MM.1S (cell line): ENCODE data around the gene CAPN11.
A peak's percentile ranks its signal among the peaks of the same experiment; 100 is the strongest.

Experiments used
- DNase-seq: peaks from one replicate; pipeline ENCODE4 v3.0.0-alpha.2; 2015
- H2AFZ ChIP-seq: fragments of 300-600 bp; sonication (generic); 2 replicates; pipeline ENCODE4 v1.6.0; 2016; ENCODE audit warnings: antibody characterized with exemption, low read length
- H3F3A ChIP-seq: fragments of 300-600 bp; sonication (generic); 2 replicates; pipeline ENCODE4 v1.6.1; 2016; ENCODE audit warnings: mild to moderate bottlenecking, antibody characterized with exemption, low read length, moderate library complexity, mixed read lengths; ENCODE audit not compliant: insufficient read depth
- H3K27ac ChIP-seq: fragments of 300-600 bp; sonication (generic); 2 replicates; pipeline ENCODE4 v1.5.1; 2016; ENCODE audit warnings: mild to moderate bottlenecking, low read length
- H3K27me3 ChIP-seq: fragments of 300-600 bp; sonication (generic); replicated peaks from 2 replicates; pipeline ENCODE4 v1.6.0; 2016; ENCODE audit warnings: low read length; ENCODE audit not compliant: insufficient read depth
- H3K36me3 ChIP-seq: fragments of 300-600 bp; sonication (generic); replicated peaks from 2 replicates; pipeline ENCODE4 v1.6.1; 2016; ENCODE audit warnings: mild to moderate bottlenecking, low read length, mixed read lengths; ENCODE audit not compliant: insufficient read depth
- H3K4me1 ChIP-seq: fragments of 300-600 bp; sonication (generic); 2 replicates; pipeline ENCODE4 v1.6.1; 2016; ENCODE audit warnings: low read length, mixed read lengths
- H3K4me2 ChIP-seq: fragments of 300-600 bp; sonication (generic); 2 replicates; pipeline ENCODE4 v1.6.0; 2016; ENCODE audit warnings: low read depth, low read length
- H3K4me3 ChIP-seq: fragments of 300-600 bp; sonication (generic); 2 replicates; pipeline ENCODE4 v1.5.1; 2016; ENCODE audit warnings: low read length, mixed read lengths
- H3K79me2 ChIP-seq: fragments of 300-600 bp; sonication (generic); 2 replicates; pipeline ENCODE4 v1.6.1; 2016; ENCODE audit warnings: mixed run types, low read length, mixed read lengths
- H3K9ac ChIP-seq: fragments of 300-600 bp; sonication (generic); 2 replicates; pipeline ENCODE4 v1.6.1; 2016; ENCODE audit warnings: low read length, mixed read lengths
- H3K9me2 ChIP-seq: fragments of 300-600 bp; sonication (generic); replicated peaks from 2 replicates; pipeline ENCODE4 v1.6.1; 2016; ENCODE audit warnings: mild to moderate bottlenecking, low read length, mixed read lengths; ENCODE audit not compliant: insufficient read depth
- H3K9me3 ChIP-seq: fragments of 300-600 bp; sonication (generic); replicated peaks from 2 replicates; pipeline ENCODE4 v1.6.1; 2016; ENCODE audit warnings: mild to moderate bottlenecking, low read length, mixed read lengths; ENCODE audit not compliant: insufficient read depth
- H4K20me1 ChIP-seq: fragments of 300-600 bp; sonication (generic); 2 replicates; pipeline ENCODE4 v1.6.1; 2016; ENCODE audit warnings: mild to moderate bottlenecking, low read length, moderate library complexity, mixed read lengths; ENCODE audit not compliant: insufficient read depth
- EZH2 ChIP-seq: fragments of 300-600 bp; sonication (generic); optimal IDR thresholded peaks from 2 replicates; pipeline ENCODE3; 2017; ENCODE audit warnings: low read depth, mild to moderate bottlenecking, antibody characterized with exemption, low read length, mixed read lengths
- EZH2phosphoT487 ChIP-seq: fragments of 300-600 bp; sonication (generic); IDR thresholded peaks from 2 replicates; pipeline ENCODE4 v1.6.1; 2018; ENCODE audit warnings: antibody characterized with exemption, low read length
- TF ChIP-seq, protein P1 (sequence below): fragments of 300-600 bp; sonication (generic); IDR thresholded peaks from 2 replicates; pipeline ENCODE4 v1.5.1; 2016; ENCODE audit warnings: antibody characterized with exemption, low read length, mixed read lengths

Gene CAPN11

DNA sequence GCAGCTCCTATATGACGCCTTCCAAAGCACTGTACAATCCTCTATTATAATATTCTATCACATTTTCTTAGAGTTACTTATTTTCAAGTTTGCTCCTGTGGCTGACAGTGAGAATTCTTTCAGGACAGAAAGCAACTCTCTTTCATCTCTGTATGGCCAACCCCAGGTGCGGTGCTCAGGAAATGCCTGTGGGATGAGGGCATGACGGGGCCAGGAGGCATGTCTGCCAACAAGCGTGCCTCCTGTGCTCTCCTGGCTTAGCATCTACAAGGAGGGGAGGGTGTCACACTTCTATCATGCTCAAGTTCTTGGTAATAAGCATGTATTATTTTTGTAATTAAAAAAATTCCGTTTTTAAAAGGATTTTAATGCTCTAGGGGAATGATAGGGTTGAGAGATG, 42.8 kb upstream of the CAPN11 start:
- no peak overlapping the region for H2AFZ ChIP-seq
- H3F3A ChIP-seq, result peaks cover 46% of the 10 kb centered on the region
- H3K36me3 ChIP-seq, result no peaks in the 10 kb centered on the region
- peak overlapping the region; percentile 79 for H3K4me2 ChIP-seq
- DNase-seq, result peak; percentile 88
- H3K9ac ChIP-seq, result peak overlapping the region; percentile 33
- H3K27ac ChIP-seq, result peak overlapping the region; percentile 81
- H3K79me2 ChIP-seq, result peaks cover 81% of the 10 kb centered on the region
- H3K9me2 ChIP-seq, result no peaks in the 10 kb centered on the region
- TF ChIP-seq EZH2phosphoT487, result no peak
- TF ChIP-seq, protein P1, sequence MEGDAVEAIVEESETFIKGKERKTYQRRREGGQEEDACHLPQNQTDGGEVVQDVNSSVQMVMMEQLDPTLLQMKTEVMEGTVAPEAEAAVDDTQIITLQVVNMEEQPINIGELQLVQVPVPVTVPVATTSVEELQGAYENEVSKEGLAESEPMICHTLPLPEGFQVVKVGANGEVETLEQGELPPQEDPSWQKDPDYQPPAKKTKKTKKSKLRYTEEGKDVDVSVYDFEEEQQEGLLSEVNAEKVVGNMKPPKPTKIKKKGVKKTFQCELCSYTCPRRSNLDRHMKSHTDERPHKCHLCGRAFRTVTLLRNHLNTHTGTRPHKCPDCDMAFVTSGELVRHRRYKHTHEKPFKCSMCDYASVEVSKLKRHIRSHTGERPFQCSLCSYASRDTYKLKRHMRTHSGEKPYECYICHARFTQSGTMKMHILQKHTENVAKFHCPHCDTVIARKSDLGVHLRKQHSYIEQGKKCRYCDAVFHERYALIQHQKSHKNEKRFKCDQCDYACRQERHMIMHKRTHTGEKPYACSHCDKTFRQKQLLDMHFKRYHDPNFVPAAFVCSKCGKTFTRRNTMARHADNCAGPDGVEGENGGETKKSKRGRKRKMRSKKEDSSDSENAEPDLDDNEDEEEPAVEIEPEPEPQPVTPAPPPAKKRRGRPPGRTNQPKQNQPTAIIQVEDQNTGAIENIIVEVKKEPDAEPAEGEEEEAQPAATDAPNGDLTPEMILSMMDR, result no peak
- no peak for TF ChIP-seq EZH2
- H3K4me3 ChIP-seq, result no peak overlapping the region
- H4K20me1 ChIP-seq, result peaks cover 20% of the 10 kb centered on the region
- peaks cover 71% of the 10 kb centered on the region for H3K4me1 ChIP-seq
- no peaks in the 10 kb centered on the region for H3K27me3 ChIP-seq
- no peaks in the 10 kb centered on the region for H3K9me3 ChIP-seq

DNA sequence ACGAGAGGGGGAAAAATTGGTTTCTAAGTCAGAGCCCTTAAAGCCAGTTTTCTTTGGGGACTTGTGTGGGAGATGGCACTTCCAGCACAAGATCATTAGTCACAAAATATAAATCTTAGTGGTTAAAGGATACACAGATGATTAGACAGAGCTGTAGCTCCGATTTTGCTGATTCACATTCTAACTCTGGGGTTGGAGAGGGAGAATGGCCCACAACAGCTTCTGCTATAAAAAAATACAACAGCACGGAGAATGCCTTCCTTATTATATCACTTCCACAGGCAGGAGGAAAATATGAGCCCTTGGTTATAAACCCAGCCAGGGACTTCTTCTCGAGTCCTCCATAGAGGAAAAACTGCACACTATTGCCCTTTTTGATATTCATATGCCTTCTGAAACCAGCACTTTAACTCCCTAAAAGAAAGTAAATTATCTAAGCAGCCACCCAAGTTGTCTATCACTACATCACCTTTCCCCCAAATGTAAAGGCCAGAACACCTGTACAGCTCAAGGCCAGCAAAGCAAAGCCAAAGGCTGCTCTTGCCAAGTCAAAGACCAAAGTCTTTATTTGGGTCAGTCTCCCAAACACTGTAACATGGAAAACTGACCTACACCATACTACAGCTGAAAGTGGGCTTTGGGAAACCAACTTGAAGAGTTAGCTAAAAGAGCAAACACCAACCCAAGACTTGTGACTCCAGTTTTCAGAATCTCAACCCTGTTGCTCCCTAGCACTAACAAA, 41.8 kb upstream of the CAPN11 start:
- Histone ChIP-seq H3K27ac (peak overlapping the region; percentile 81), H3K4me3 (0 out of 2 replicates have a peak overlapping the region, but pooled peaks have one; percentile 12), H2AFZ (no peak overlapping the region), H3K9me3 (no peaks in the 10 kb centered on the region), H3K9me2 (no peaks in the 10 kb centered on the region), H3K79me2 (peaks cover 81% of the 10 kb centered on the region), H3K4me2 (peak overlapping the region; percentile 65), H3K27me3 (no peaks in the 10 kb centered on the region), H4K20me1 (peaks cover 27% of the 10 kb centered on the region), H3K4me1 (peaks cover 62% of the 10 kb centered on the region), H3K36me3 (no peaks in the 10 kb centered on the region), H3F3A (peaks cover 38% of the 10 kb centered on the region), H3K9ac (no peak overlapping the region)
- TF ChIP-seq EZH2, result no peak
- TF ChIP-seq, protein P1, result no peak
- no peak for TF ChIP-seq EZH2phosphoT487
- no peak for DNase-seq

DNA sequence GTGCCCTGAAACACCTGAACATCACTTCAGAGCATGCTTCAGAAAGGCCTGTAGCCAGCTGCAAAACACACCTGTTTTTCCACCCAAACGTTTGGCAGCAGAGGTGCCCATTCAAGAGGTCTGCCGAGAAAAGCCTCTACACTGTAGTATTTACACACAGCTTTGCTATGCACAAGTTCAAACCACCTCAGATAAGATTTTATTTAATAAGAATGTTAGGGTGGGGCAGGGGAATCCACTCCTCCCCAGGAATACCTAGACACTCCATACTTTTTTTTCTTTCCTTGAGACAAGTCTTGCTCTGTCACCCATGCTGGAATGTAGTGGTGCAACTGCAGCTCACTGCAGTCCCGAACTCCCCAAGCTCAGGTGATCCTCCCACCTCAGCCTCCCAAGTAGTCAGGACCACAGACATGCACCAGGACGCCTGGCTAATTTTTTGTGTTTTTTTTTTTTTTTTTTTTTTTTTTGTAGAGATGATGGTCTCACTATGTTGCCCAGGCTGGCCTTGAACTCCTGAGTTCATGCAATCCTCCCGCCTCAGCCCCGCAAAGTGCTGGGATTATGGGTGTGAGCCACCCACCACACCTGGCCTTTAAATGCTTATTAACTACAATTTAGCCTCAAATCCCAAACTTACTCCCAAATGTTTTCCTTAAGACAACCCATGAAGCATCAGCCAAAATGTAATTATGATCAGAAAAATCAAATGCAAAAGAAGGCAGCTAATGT, 41.1 kb upstream of the CAPN11 start:
- H3K27ac ChIP-seq, result peak overlapping the region; percentile 81; the same call in 1 of the 2 replicates
- H3K4me3 ChIP-seq, result no peak overlapping the region
- peak overlapping the region; percentile 65 for H3K4me2 ChIP-seq
- DNase-seq, result peak; percentile 36
- peaks cover 58% of the 10 kb centered on the region for H3K4me1 ChIP-seq
- H3K79me2 ChIP-seq, result peaks cover 87% of the 10 kb centered on the region
- peaks cover 35% of the 10 kb centered on the region for H4K20me1 ChIP-seq
- H3K9ac ChIP-seq, result no peak overlapping the region
- TF ChIP-seq, protein P1, result no peak
- TF ChIP-seq EZH2 (no peak), EZH2phosphoT487 (no peak)
- no peaks in the 10 kb centered on the region for H3K27me3 ChIP-seq
- H3K36me3 ChIP-seq, result no peaks in the 10 kb centered on the region
- no peaks in the 10 kb centered on the region for H3K9me3 ChIP-seq
- no peak overlapping the region for H2AFZ ChIP-seq
- no peaks in the 10 kb centered on the region for H3K9me2 ChIP-seq
- H3F3A ChIP-seq, result peaks cover 30% of the 10 kb centered on the region
